Panc1 (cell line): Measurements from ENCODE around the gene TMEM63B. TPM values are rescaled to one million over a fixed set of nuclear protein-coding genes. Genes with fewer than 3 reads are reported as not detected.

ENCODE experiments used
- ATAC-seq: fragments of 200-7000 bp; cut with Tn5 transposase; 2 replicates; pipeline ENCODE4 v1.9.1; 2020; ENCODE audit warnings: mild to moderate bottlenecking, moderate library complexity
- BruUV-seq: library from RNA; stranded (reverse); fragments of 400-500 nt; replicated peaks from 2 replicates; lab custom pipeline; 2021; lab: Mats Ljungman, UMichigan
- CTCF ChIA-PET: fragments of 300-600 bp; sonication (Branson Sonifier 250); formaldehyde crosslinking; loops from one replicate; lab custom pipeline; 2022; ENCODE audit warnings: antibody characterized with exemption; lab: Charles Lee
- POLR2A ChIA-PET: fragments of 300-600 bp; sonication (Branson Sonifier 250); formaldehyde crosslinking; loops from one replicate; lab custom pipeline; 2022; ENCODE audit warnings: antibody characterized with exemption; lab: Charles Lee
- DNase-seq: peaks from one replicate; pipeline ENCODE4 v3.0.0-alpha.2; 2010; ENCODE audit warnings: low read depth, low spot score
- H3K27ac ChIP-seq: 2 replicates; pipeline ENCODE4 v1.5.1; 2011; ENCODE audit warnings: mild to moderate bottlenecking, low read length, inconsistent platforms
- H3K27me3 ChIP-seq: fragments of 200-500 bp; sonication (Bioruptor generic); 2 replicates; pipeline ENCODE4 v1.6.0; 2014; ENCODE audit warnings: low read length, inconsistent platforms; ENCODE audit not compliant: control insufficient read depth, insufficient read depth
- H3K36me3 ChIP-seq: fragments of 200-500 bp; sonication (Bioruptor generic); 2 replicates; pipeline ENCODE4 v1.5.1; 2014; ENCODE audit warnings: inconsistent platforms, mild to moderate bottlenecking, low read length, moderate library complexity; ENCODE audit not compliant: control insufficient read depth, insufficient read depth
- H3K4me1 ChIP-seq: 2 replicates; pipeline ENCODE4 v1.5.1; 2011; ENCODE audit warnings: inconsistent platforms, mild to moderate bottlenecking, low read length, moderate library complexity; ENCODE audit not compliant: control insufficient read depth, insufficient read depth
- H3K4me3 ChIP-seq, 2 experiments: 2 replicates each; pipeline ENCODE4 v1.5.1; 2011 to 2012; ENCODE audit warnings: low read depth in 2 of 2, low read length in 2 of 2, mild to moderate bottlenecking in 2 of 2, inconsistent platforms in 1 of 2, moderate library complexity in 1 of 2
- H3K9me3 ChIP-seq: fragments of 200-500 bp; sonication (Bioruptor generic); 2 replicates; pipeline ENCODE4 v1.5.1; 2014; ENCODE audit warnings: low read depth, mild to moderate bottlenecking, inconsistent platforms, low read length, moderate library complexity; ENCODE audit not compliant: control insufficient read depth, insufficient read depth
- CTCF ChIP-seq: fragments of 450-650 bp; IDR thresholded peaks from 2 replicates; pipeline ENCODE4 v1.5.1; 2017; ENCODE audit warnings: mild to moderate bottlenecking
- POLR2AphosphoS5 ChIP-seq: IDR thresholded peaks from 2 replicates; pipeline ENCODE4 v1.6.1; 2012; ENCODE audit warnings: mild to moderate bottlenecking, low read depth, low read length, moderate library complexity
- REST ChIP-seq, 2 experiments: IDR thresholded peaks; 2 replicates each; pipeline ENCODE4 v1.6.1; 2011 to 2012; ENCODE audit warnings: low read depth in 2 of 2, control low read depth in 1 of 2, low read length in 1 of 2, mild to moderate bottlenecking in 1 of 2, moderate library complexity in 1 of 2; ENCODE audit not compliant: insufficient read depth in 1 of 2
- SIN3A ChIP-seq: IDR thresholded peaks from 2 replicates; pipeline ENCODE4 v1.6.1; 2012; ENCODE audit warnings: low read depth, mild to moderate bottlenecking, low read length, moderate library complexity, borderline replicate concordance; ENCODE audit not compliant: insufficient read depth
- TCF7L2 ChIP-seq: IDR thresholded peaks from 2 replicates; pipeline ENCODE4 v1.6.1; 2011; ENCODE audit warnings: mild to moderate bottlenecking, low read depth, low read length, inconsistent platforms
- in situ Hi-C: cut with HindIII; loops from 2 replicates; pipeline ENCODE4 v1.10.0; 2016; ENCODE audit warnings: low sequenced_read_pairs, low pct_unique_long_range_greater_than_20kb
- intact Hi-C: fragments of 100-400 bp; cut with micrococcal nuclease; formaldehyde crosslinking; loops from one replicate; pipeline ENCODE4 v1.10.0; 2022; ENCODE audit not compliant: unreplicated experiment
- total RNA-seq: library from RNA; stranded (reverse); gene quantifications from one replicate; pipeline ENCODE4 v1.2.1, GENCODE V29; 2021; ENCODE audit not compliant: unreplicated experiment

TMEM63B gene
- total RNA-seq, 1 experiment from 2014 or later = 54.1 TPM

GRCh38 chr6:44162876-44163625 lies 35.7 kb downstream of the TMEM63B start:
- no peak overlapping the region for H3K27ac ChIP-seq
- H3K4me1 ChIP-seq = 0 out of 2 replicates have a peak, but pooled peaks cover 6% of the 10 kb centered on the region
- DNase-seq = no peak
- in situ Hi-C loops = no loop called here
- no peak for TF ChIP-seq SIN3A
- no peak for TF ChIP-seq CTCF
- TF ChIP-seq POLR2AphosphoS5 = no peak
- TF ChIP-seq TCF7L2 = no peak
- TF ChIP-seq REST (IDR thresholded peaks at IDR 0.05; ENCODE audit: insufficient read depth in 1 of 2, low read depth in 2 of 2, low read length in 1 of 2) = no peak
- no peaks in the 10 kb centered on the region for H3K9me3 ChIP-seq
- H3K27me3 ChIP-seq = no peaks in the 10 kb centered on the region
- ATAC-seq = no peak
- no TSS peak for BruUV-seq
- H3K36me3 ChIP-seq = no peaks in the 10 kb centered on the region
- ChIA-PET POLR2A (no interaction called here), CTCF (no interaction called here)
- intact Hi-C loops = no loop called here
- H3K4me3 ChIP-seq = no peak overlapping the region

- in situ Hi-C loops (no loop called here), intact Hi-C loops (no loop called here)
- H3K36me3 ChIP-seq = no peaks in the 10 kb centered on the region
- TF ChIP-seq REST (IDR thresholded peaks at IDR 0.05; ENCODE audit: insufficient read depth in 1 of 2, low read depth in 2 of 2, low read length in 1 of 2) (no peak), SIN3A (no peak), CTCF (no peak), TCF7L2 (no peak), POLR2AphosphoS5 (no peak)
- no TSS peak for BruUV-seq
- H3K27me3 ChIP-seq = no peaks in the 10 kb centered on the region
- CTCF ChIA-PET = no interaction called here
- DNase-seq (no peak), ATAC-seq (peak; percentile 57)
- H3K27ac ChIP-seq = peak overlapping the region; percentile 11; the same call in 1 of the 2 replicates
- 0 out of 2 replicates have a peak, but pooled peaks cover 6% of the 10 kb centered on the region for H3K4me1 ChIP-seq
- POLR2A ChIA-PET = no interaction called here
- H3K4me3 ChIP-seq = no peak overlapping the region
- H3K9me3 ChIP-seq = no peaks in the 10 kb centered on the region
Measured at GRCh38 chr6:44166116-44166515, 38.8 kb downstream of the TMEM63B start.
